Activated naive CD8-positive, alpha-beta T cell treated with anti-CD3 and anti-CD28 coated beads, Interleukin-2, amount 10 ng/mL, durations not matched to agents 7 days and 5 days (primary cell): ENCODE measurements around the gene PCDHGA1. TPM values are rescaled to one million over a fixed set of nuclear protein-coding genes. Genes with fewer than 3 reads are reported as not detected.

ENCODE experiments used
- ATAC-seq: fragments of 150-1000 bp; cut with Tn5 transposase; one replicate; pipeline ENCODE4 v1.10.0; 2021; ENCODE audit warnings: low read depth, moderate library complexity
- POLR2A ChIA-PET: fragments of 350-600 bp; sonication (Branson Sonifier 250); formaldehyde crosslinking; loops from one replicate; lab custom pipeline; 2021; ENCODE audit warnings: antibody characterized with exemption; lab: Charles Lee
- DNase-seq: peaks from one replicate; pipeline ENCODE4 v3.0.0; 2021
- H3K27ac Mint-ChIP-seq: one replicate; pipeline ENCODE4 v1.8.0; 2022; ENCODE audit warnings: mild to moderate bottlenecking, mixed read lengths
- H3K27me3 Mint-ChIP-seq: one replicate; pipeline ENCODE4 v1.8.0; 2022; ENCODE audit warnings: mild to moderate bottlenecking, moderate library complexity, mixed read lengths
- H3K36me3 Mint-ChIP-seq: one replicate; pipeline ENCODE4 v1.8.0; 2021; ENCODE audit warnings: mild to moderate bottlenecking, mixed read lengths
- H3K4me1 Mint-ChIP-seq: one replicate; pipeline ENCODE4 v1.8.0; 2021; ENCODE audit warnings: mixed read lengths
- H3K4me3 Mint-ChIP-seq: one replicate; pipeline ENCODE4 v1.8.0; 2022; ENCODE audit warnings: mild to moderate bottlenecking, moderate library complexity, mixed read lengths
- H3K9me3 Mint-ChIP-seq: one replicate; pipeline ENCODE4 v1.8.0; 2021; ENCODE audit warnings: mixed read lengths
- total RNA-seq, 2 experiments: library from RNA; stranded (reverse); gene quantifications; one replicate each; pipeline ENCODE4 v1.2.3, GENCODE V29; 2021

The PCDHGA1 gene
- total RNA-seq, 2 experiments from 2014 or later: 0.11 to 0.31 TPM

GRCh38 chr5:141534492-141535213 lies 204.3 kb downstream of the PCDHGA1 start:
- Mint-ChIP-seq H3K36me3 (peaks cover 30% of the 10 kb centered on the region), H3K27me3 (no peaks in the 10 kb centered on the region), H3K27ac (no peak overlapping the region), H3K4me1 (no peaks in the 10 kb centered on the region), H3K4me3 (no peak overlapping the region), H3K9me3 (no peaks in the 10 kb centered on the region)
- DNase-seq: no peak
- POLR2A ChIA-PET: no interaction called here
- ATAC-seq: no peak

GRCh38 chr5:141543053-141543452 lies 212.7 kb downstream of the PCDHGA1 start:
- Mint-ChIP-seq H3K27ac (no peak overlapping the region), H3K4me3 (no peak overlapping the region), H3K36me3 (peaks cover 49% of the 10 kb centered on the region), H3K9me3 (peaks cover 3% of the 10 kb centered on the region), H3K27me3 (no peaks in the 10 kb centered on the region), H3K4me1 (peaks cover 2% of the 10 kb centered on the region)
- ATAC-seq (no peak), DNase-seq (no peak)
- POLR2A ChIA-PET: no interaction called here

GRCh38 chr5:141547488-141547887 lies 217.2 kb downstream of the PCDHGA1 start:
- peaks cover 63% of the 10 kb centered on the region for H3K36me3 Mint-ChIP-seq
- peak overlapping the region; percentile 40 for H3K27ac Mint-ChIP-seq
- peaks cover 3% of the 10 kb centered on the region for H3K9me3 Mint-ChIP-seq
- DNase-seq (no peak), ATAC-seq (no peak)
- H3K4me3 Mint-ChIP-seq: no peak overlapping the region
- H3K27me3 Mint-ChIP-seq: no peaks in the 10 kb centered on the region
- peaks cover 14% of the 10 kb centered on the region for H3K4me1 Mint-ChIP-seq
- POLR2A ChIA-PET: no interaction called here

GRCh38 chr5:141547921-141548320 lies 217.6 kb downstream of the PCDHGA1 start:
- no peak overlapping the region for H3K27ac Mint-ChIP-seq
- DNase-seq (no peak), ATAC-seq (no peak)
- no peak overlapping the region for H3K4me3 Mint-ChIP-seq
- POLR2A ChIA-PET: no interaction called here
- no peaks in the 10 kb centered on the region for H3K27me3 Mint-ChIP-seq
- peaks cover 14% of the 10 kb centered on the region for H3K4me1 Mint-ChIP-seq
- peaks cover 61% of the 10 kb centered on the region for H3K36me3 Mint-ChIP-seq
- peaks cover 3% of the 10 kb centered on the region for H3K9me3 Mint-ChIP-seq

GRCh38 chr5:141557681-141558136 lies 227.4 kb downstream of the PCDHGA1 start:
- Mint-ChIP-seq H3K4me3 (no peak overlapping the region), H3K4me1 (peaks cover 9% of the 10 kb centered on the region)

GRCh38 chr5:141558150-141558549 lies 227.8 kb downstream of the PCDHGA1 start:
- H3K9me3 Mint-ChIP-seq: no peaks in the 10 kb centered on the region
- H3K27me3 Mint-ChIP-seq: no peaks in the 10 kb centered on the region
- DNase-seq: no peak
- peaks cover 10% of the 10 kb centered on the region for H3K4me1 Mint-ChIP-seq
- peaks cover 23% of the 10 kb centered on the region for H3K36me3 Mint-ChIP-seq
- H3K4me3 Mint-ChIP-seq: no peak overlapping the region
- POLR2A ChIA-PET: no interaction called here
- peak; percentile 17 for ATAC-seq
- H3K27ac Mint-ChIP-seq: peak overlapping the region; percentile 1

More at GRCh38 chr5:141557681-141558136, 227.4 kb downstream of the PCDHGA1 start:
- DNase-seq: peak; percentile 74
- Mint-ChIP-seq H3K27ac (peak overlapping the region; percentile 1), H3K36me3 (peaks cover 18% of the 10 kb centered on the region), H3K27me3 (no peaks in the 10 kb centered on the region), H3K9me3 (no peaks in the 10 kb centered on the region)
- peak; percentile 62 for ATAC-seq
- POLR2A ChIA-PET: no interaction called here

GRCh38 chr5:141559461-141559860 lies 229.1 kb downstream of the PCDHGA1 start:
- H3K9me3 Mint-ChIP-seq: no peaks in the 10 kb centered on the region
- POLR2A ChIA-PET: no interaction called here
- ATAC-seq: no peak
- peaks cover 26% of the 10 kb centered on the region for H3K36me3 Mint-ChIP-seq
- DNase-seq: no peak
- peak overlapping the region; percentile 57 for H3K27ac Mint-ChIP-seq
- peaks cover 19% of the 10 kb centered on the region for H3K4me1 Mint-ChIP-seq
- H3K4me3 Mint-ChIP-seq: no peak overlapping the region
- H3K27me3 Mint-ChIP-seq: no peaks in the 10 kb centered on the region

- DNase-seq (no peak), ATAC-seq (no peak)
- Mint-ChIP-seq H3K4me1 (peaks cover 22% of the 10 kb centered on the region), H3K27me3 (no peaks in the 10 kb centered on the region), H3K4me3 (no peak overlapping the region), H3K27ac (no peak overlapping the region), H3K9me3 (no peaks in the 10 kb centered on the region), H3K36me3 (peaks cover 26% of the 10 kb centered on the region)
- POLR2A ChIA-PET: no interaction called here
Observed at GRCh38 chr5:141560151-141560550, 229.8 kb downstream of the PCDHGA1 start.

- no peak overlapping the region for H3K27ac Mint-ChIP-seq
- POLR2A ChIA-PET: no interaction called here
- ATAC-seq (no peak), DNase-seq (no peak)
- H3K9me3 Mint-ChIP-seq: no peaks in the 10 kb centered on the region
- peaks cover 22% of the 10 kb centered on the region for H3K4me1 Mint-ChIP-seq
- no peaks in the 10 kb centered on the region for H3K27me3 Mint-ChIP-seq
- H3K4me3 Mint-ChIP-seq: no peak overlapping the region
- H3K36me3 Mint-ChIP-seq: peaks cover 29% of the 10 kb centered on the region
Observed at GRCh38 chr5:141560725-141561483, 230.6 kb downstream of the PCDHGA1 start.

Other genes with a start within 250 kb of the PCDHGA1 start
- gene PCDHB2, start 235.9 kb upstream of the PCDHGA1 start, total RNA-seq: not detected
- gene PCDHB3, start 230.0 kb upstream of the PCDHGA1 start, total RNA-seq: not detected
- gene PCDHB4, start 208.7 kb upstream of the PCDHGA1 start, total RNA-seq: not detected
- not detected for gene PCDHB5, start 195.3 kb upstream of the PCDHGA1 start, total RNA-seq
- gene PCDHB6, start 180.5 kb upstream of the PCDHGA1 start, total RNA-seq: not detected
- gene PCDHB7, start 157.9 kb upstream of the PCDHGA1 start, total RNA-seq: not detected
- gene PCDHB8, start 152.7 kb upstream of the PCDHGA1 start, total RNA-seq: not detected
- gene PCDHB16, start 148.1 kb upstream of the PCDHGA1 start, total RNA-seq: not detected
- not detected for gene PCDHB9, start 143.4 kb upstream of the PCDHGA1 start, total RNA-seq
- gene PCDHB10, start 138.2 kb upstream of the PCDHGA1 start, total RNA-seq: not detected
- not detected for gene PCDHB11, start 130.9 kb upstream of the PCDHGA1 start, total RNA-seq
- gene PCDHB12, start 121.8 kb upstream of the PCDHGA1 start, total RNA-seq: not detected
- gene PCDHB13, start 116.6 kb upstream of the PCDHGA1 start, total RNA-seq: not detected
- gene PCDHB14, start 107.2 kb upstream of the PCDHGA1 start, total RNA-seq: under 1 TPM in 1 of 2 experiments, not detected in 1; 0.06 TPM
- gene PCDHB15, start 85.1 kb upstream of the PCDHGA1 start, total RNA-seq: under 1 TPM in 1 of 2 experiments, not detected in 1; 0.06 TPM
- gene SLC25A2, start 26.5 kb upstream of the PCDHGA1 start, total RNA-seq: 1 to 10 TPM in 1 of 2 experiments, under 1 TPM in 1; 0.99 to 1.3 TPM
- gene TAF7, start 9.7 kb upstream of the PCDHGA1 start, total RNA-seq: 10 to 100 TPM; 86.2 to 95.9 TPM
- under 1 TPM; 0.08 to 0.09 TPM for gene PCDHGA2, start 8.2 kb downstream of the PCDHGA1 start, total RNA-seq
- gene PCDHGA3, start 13.3 kb downstream of the PCDHGA1 start, total RNA-seq: under 1 TPM in 1 of 2 experiments, not detected in 1; 0.14 TPM
- not detected for gene PCDHGB1, start 19.6 kb downstream of the PCDHGA1 start, total RNA-seq
- under 1 TPM; 0.25 to 0.28 TPM for gene PCDHGA4, start 24.5 kb downstream of the PCDHGA1 start, total RNA-seq
- gene PCDHGB2, start 29.5 kb downstream of the PCDHGA1 start, total RNA-seq: under 1 TPM; 0.64 to 0.88 TPM
- gene PCDHGA5, start 33.6 kb downstream of the PCDHGA1 start, total RNA-seq: under 1 TPM; 0.23 to 0.30 TPM
- gene PCDHGB3, start 39.7 kb downstream of the PCDHGA1 start, total RNA-seq: under 1 TPM; 0.44 to 0.82 TPM
- under 1 TPM; 0.28 to 0.33 TPM for gene PCDHGA6, start 43.4 kb downstream of the PCDHGA1 start, total RNA-seq
- gene PCDHGA7, start 52.2 kb downstream of the PCDHGA1 start, total RNA-seq: under 1 TPM; 0.26 to 0.28 TPM
- under 1 TPM in 1 of 2 experiments, not detected in 1; 0.11 TPM for gene PCDHGB4, start 57.2 kb downstream of the PCDHGA1 start, total RNA-seq
- gene PCDHGA8, start 62.1 kb downstream of the PCDHGA1 start, total RNA-seq: under 1 TPM; 0.09 to 0.11 TPM
- gene PCDHGB5, start 67.4 kb downstream of the PCDHGA1 start, total RNA-seq: not detected
- gene PCDHGA9, start 72.3 kb downstream of the PCDHGA1 start, total RNA-seq: under 1 TPM in 1 of 2 experiments, not detected in 1; 0.11 TPM
- under 1 TPM; 0.11 to 0.14 TPM for gene PCDHGB6, start 77.5 kb downstream of the PCDHGA1 start, total RNA-seq
- under 1 TPM in 1 of 2 experiments, not detected in 1; 0.14 TPM for gene PCDHGA10, start 82.5 kb downstream of the PCDHGA1 start, total RNA-seq
- under 1 TPM in 1 of 2 experiments, not detected in 1; 0.11 TPM for gene PCDHGB7, start 87.2 kb downstream of the PCDHGA1 start, total RNA-seq
- gene PCDHGA11, start 90.5 kb downstream of the PCDHGA1 start, total RNA-seq: under 1 TPM; 0.08 to 0.09 TPM
- gene PCDHGA12, start 100.0 kb downstream of the PCDHGA1 start, total RNA-seq: under 1 TPM in 1 of 2 experiments, not detected in 1; 0.11 TPM
- gene PCDHGC3, start 145.5 kb downstream of the PCDHGA1 start, total RNA-seq: not detected
- gene PCDHGC4, start 154.5 kb downstream of the PCDHGA1 start, total RNA-seq: not detected
- not detected for gene PCDHGC5, start 158.6 kb downstream of the PCDHGA1 start, total RNA-seq